ENCODE results near the gene OTULINL. TPM values are rescaled to one million over a fixed set of nuclear protein-coding genes. Genes with fewer than 3 reads are reported as not detected.

Gene OTULINL
- total RNA-seq, 1 experiment from 2014 or later = 12.3 TPM

DNA sequence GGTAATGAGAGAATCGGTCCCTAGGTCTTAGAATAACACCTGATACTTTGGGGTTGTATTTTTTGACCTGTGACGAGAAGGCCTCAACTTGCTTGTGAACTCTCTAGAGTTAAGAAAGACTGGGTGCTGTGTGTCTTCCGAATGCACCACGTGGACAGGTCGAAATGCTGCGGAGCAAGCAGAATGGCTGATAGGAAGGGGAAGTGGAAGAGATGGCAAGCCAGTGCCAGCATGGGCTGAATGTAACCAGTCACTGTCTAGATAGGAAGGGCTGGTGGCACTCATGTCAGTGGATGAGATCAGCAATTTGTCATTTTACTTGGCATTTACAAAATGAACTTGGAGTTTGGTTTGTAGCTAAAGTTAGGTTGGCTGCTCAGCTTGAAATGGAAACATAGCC is 5.6 kb downstream of the OTULINL start:
- H3K4me1 Mint-ChIP-seq = 0 out of 2 replicates have a peak, but pooled peaks cover 4% of the 10 kb centered on the region
- ChIA-PET CTCF (no interaction called here), POLR2A (no interaction called here)
- ATAC-seq (no peak), DNase-seq (ENCODE audit: low spot score) (no peak)
- peaks cover 34% of the 10 kb centered on the region for H3K9me3 Mint-ChIP-seq
- H3K27ac Mint-ChIP-seq = no peak overlapping the region
- peaks cover 23% of the 10 kb centered on the region for H3K36me3 Mint-ChIP-seq
- H3K4me3 Mint-ChIP-seq = no peak overlapping the region
- peaks cover 22% of the 10 kb centered on the region for H3K27me3 Mint-ChIP-seq (ENCODE audit: low read depth)
- TF ChIP-seq, protein P1, sequence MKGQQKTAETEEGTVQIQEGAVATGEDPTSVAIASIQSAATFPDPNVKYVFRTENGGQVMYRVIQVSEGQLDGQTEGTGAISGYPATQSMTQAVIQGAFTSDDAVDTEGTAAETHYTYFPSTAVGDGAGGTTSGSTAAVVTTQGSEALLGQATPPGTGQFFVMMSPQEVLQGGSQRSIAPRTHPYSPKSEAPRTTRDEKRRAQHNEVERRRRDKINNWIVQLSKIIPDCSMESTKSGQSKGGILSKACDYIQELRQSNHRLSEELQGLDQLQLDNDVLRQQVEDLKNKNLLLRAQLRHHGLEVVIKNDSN (CRISPR knock-in tag; IDR thresholded peaks at IDR 0.05) = no peak
- TF ChIP-seq TEAD4 (CRISPR knock-in tag; IDR thresholded peaks at IDR 0.05) (no peak), ATF1 (CRISPR knock-in tag; IDR thresholded peaks at IDR 0.05) (no peak), SP1 (CRISPR knock-in tag; conservative IDR thresholded peaks at IDR 0.05) (no peak), PRRX2 (CRISPR knock-in tag; IDR thresholded peaks at IDR 0.05) (no peak), SOX15 (CRISPR knock-in tag; IDR thresholded peaks at IDR 0.05) (no peak), ETV6 (CRISPR knock-in tag; IDR thresholded peaks at IDR 0.05) (no peak), NR1H2 (CRISPR knock-in tag; IDR thresholded peaks at IDR 0.05) (no peak), HMGA2 (CRISPR knock-in tag; IDR thresholded peaks at IDR 0.05) (no peak), KAT7 (CRISPR knock-in tag; IDR thresholded peaks at IDR 0.05; ENCODE audit: borderline replicate concordance) (no peak), NR2C2 (CRISPR knock-in tag; IDR thresholded peaks at IDR 0.05) (no peak)
- TF ChIP-seq, protein P2, sequence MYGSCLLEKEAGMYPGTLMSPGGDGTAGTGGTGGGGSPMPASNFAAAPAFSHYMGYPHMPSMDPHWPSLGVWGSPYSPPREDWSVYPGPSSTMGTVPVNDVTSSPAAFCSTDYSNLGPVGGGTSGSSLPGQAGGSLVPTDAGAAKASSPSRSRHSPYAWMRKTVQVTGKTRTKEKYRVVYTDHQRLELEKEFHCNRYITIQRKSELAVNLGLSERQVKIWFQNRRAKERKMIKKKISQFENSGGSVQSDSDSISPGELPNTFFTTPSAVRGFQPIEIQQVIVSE (CRISPR knock-in tag; IDR thresholded peaks at IDR 0.05; ENCODE audit: borderline replicate concordance) = no peak
- TF ChIP-seq, protein P3, sequence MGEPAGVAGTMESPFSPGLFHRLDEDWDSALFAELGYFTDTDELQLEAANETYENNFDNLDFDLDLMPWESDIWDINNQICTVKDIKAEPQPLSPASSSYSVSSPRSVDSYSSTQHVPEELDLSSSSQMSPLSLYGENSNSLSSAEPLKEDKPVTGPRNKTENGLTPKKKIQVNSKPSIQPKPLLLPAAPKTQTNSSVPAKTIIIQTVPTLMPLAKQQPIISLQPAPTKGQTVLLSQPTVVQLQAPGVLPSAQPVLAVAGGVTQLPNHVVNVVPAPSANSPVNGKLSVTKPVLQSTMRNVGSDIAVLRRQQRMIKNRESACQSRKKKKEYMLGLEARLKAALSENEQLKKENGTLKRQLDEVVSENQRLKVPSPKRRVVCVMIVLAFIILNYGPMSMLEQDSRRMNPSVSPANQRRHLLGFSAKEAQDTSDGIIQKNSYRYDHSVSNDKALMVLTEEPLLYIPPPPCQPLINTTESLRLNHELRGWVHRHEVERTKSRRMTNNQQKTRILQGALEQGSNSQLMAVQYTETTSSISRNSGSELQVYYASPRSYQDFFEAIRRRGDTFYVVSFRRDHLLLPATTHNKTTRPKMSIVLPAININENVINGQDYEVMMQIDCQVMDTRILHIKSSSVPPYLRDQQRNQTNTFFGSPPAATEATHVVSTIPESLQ (CRISPR knock-in tag; IDR thresholded peaks at IDR 0.05) = no peak
- TF ChIP-seq, protein P4, sequence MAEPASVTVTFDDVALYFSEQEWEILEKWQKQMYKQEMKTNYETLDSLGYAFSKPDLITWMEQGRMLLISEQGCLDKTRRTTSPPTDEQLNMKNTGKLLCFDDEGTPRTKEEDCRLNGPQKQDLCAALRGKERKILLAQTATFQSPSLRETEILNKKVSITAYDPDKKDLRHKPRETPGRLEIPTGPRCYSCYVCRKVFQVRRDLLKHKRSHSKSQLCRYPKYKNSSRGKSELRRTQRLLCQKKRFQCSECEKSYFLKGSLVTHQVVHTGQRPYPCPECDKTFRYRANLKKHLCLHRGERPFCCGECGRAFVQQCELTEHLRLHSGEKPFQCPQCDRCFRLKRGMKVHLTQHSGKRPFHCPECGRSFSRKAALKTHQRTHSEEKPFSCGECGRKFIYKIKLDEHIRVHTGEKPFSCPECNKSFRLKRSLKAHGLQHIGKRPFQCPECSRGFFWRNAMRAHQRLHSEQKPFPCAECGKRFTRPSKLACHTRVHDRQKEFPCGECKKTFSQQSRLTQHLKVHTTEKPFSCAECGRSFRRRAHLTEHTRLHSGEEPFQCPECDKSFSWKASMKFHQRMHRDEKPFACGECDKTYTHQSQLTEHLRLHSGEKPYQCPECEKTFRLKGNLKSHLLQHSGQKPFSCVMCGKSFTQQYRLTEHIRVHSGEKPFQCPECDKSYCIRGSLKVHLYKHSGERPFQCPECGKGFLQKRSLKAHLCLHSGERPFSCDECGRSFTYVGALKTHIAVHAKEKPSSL (CRISPR knock-in tag; conservative IDR thresholded peaks at IDR 0.05) = no peak

DNA sequence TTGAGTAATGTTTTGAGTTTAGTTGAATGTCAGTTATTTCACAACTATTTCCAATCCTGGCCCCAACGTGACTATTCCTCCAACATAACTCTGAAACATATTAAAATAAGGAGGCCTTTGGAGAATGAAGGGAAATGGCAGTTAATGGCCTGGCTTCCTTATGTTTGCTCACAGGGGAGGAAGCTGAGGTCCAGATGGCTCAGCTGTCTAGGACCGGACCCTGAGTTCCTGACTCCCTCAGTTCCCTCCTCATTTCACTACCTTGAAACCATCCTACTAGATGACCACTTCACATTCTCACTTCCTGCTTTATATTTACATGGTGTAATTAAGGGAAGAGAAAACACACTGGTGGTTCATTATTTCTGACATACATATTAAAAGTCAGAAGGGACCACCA is 6.6 kb downstream of the OTULINL start:
- no peaks in the 10 kb centered on the region for H3K4me1 Mint-ChIP-seq
- ChIA-PET CTCF (no interaction called here), POLR2A (no interaction called here)
- H3K4me3 Mint-ChIP-seq = no peak overlapping the region
- ATAC-seq = no peak
- no peak for DNase-seq (ENCODE audit: low spot score)
- no peak overlapping the region for H3K27ac Mint-ChIP-seq
- peaks cover 34% of the 10 kb centered on the region for H3K9me3 Mint-ChIP-seq
- H3K36me3 Mint-ChIP-seq = peaks cover 23% of the 10 kb centered on the region
- H3K27me3 Mint-ChIP-seq (ENCODE audit: low read depth) = peaks cover 13% of the 10 kb centered on the region
- no peak for TF ChIP-seq IRF1 (CRISPR knock-in tag; IDR thresholded peaks at IDR 0.05)
- TF ChIP-seq ZNF138 (CRISPR knock-in tag; conservative IDR thresholded peaks at IDR 0.05) = no peak
- no peak for TF ChIP-seq CREM (CRISPR knock-in tag; IDR thresholded peaks at IDR 0.05)
- TF ChIP-seq ETV6 (CRISPR knock-in tag; IDR thresholded peaks at IDR 0.05) = no peak
- TF ChIP-seq RELA (CRISPR knock-in tag; IDR thresholded peaks at IDR 0.05; ENCODE audit: borderline replicate concordance) = no peak
- no peak for TF ChIP-seq EMX1 (CRISPR knock-in tag; IDR thresholded peaks at IDR 0.05)
- TF ChIP-seq PRDM15 (CRISPR knock-in tag; IDR thresholded peaks at IDR 0.05) = no peak
- no peak for TF ChIP-seq ARID4B (CRISPR knock-in tag; IDR thresholded peaks at IDR 0.05; ENCODE audit: borderline replicate concordance)

All from WTC11 (cell line).